Forelimb muscle (tissue), 1 donor: Measurements from ENCODE around the gene ZNF790. TPM values are rescaled to one million over a fixed set of nuclear protein-coding genes. Genes with fewer than 3 reads are reported as not detected.
A peak's percentile ranks its signal among the peaks of the same experiment; 100 is the strongest.
"Not testable (repeated sequence)": the region's sequence is repeated elsewhere in the genome, so short reads cannot be mapped to it uniquely, and the experiment has no call there.

Source experiments
- DNase-seq: peaks from one replicate; pipeline ENCODE4 v3.0.0-alpha.2; 2013; ENCODE audit warnings: low read depth
- polyA plus RNA-seq: library from polyadenylated mRNA; unstranded; fragments of 120-200 nt; gene quantifications from one replicate; pipeline ENCODE4 v1.2.1, GENCODE V29; 2013; ENCODE audit not compliant: insufficient read length

The ZNF790 gene
- polyA plus RNA-seq, result 7.4 TPM

DNA sequence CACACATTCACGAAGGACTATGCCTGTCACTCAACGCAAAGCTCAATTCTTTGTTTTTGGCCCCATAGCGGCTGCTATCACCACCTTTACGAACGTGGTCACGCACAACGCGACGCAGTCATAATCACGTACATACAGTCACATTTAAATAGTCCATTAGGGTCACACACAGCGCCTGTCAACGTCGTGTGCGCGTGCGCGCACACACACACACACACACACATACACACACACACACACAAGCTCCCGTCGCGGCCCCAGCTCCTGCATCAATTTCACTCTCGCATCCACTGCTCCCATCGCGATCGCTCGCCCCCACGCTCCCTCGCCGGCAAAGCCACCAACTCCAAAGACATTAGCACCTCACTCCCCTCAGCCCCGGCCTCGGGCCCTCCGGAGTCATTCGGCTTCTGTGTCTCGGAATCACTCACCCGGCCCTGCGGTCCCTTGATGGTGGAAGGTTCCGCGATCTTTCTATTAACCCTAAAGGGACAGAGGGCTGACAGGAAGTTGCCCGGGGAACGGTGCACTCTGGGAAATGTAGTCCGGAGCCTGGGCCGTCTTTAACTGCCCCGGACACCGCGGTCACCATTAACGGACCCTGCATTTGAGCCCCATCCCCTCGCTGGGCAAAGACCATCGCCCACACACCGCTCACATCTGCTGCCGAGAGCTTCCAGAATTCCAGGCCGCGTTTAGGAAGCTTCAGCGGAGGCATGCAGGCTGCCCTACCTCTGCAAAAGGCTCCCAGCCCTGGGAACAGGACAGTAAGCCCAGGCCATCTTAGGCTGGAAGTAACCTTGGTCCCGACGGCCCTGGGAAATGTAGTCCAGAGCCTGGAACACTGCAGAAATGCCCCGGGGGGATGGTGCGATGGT, at the start of gene ZNF790:
Gene ZNF790, minus strand, starts transcription at position 482 of the 878 bp plus-strand sequence. CDS start 12,768 bp downstream, outside the sequence.
- peak; percentile 83 for DNase-seq

DNA sequence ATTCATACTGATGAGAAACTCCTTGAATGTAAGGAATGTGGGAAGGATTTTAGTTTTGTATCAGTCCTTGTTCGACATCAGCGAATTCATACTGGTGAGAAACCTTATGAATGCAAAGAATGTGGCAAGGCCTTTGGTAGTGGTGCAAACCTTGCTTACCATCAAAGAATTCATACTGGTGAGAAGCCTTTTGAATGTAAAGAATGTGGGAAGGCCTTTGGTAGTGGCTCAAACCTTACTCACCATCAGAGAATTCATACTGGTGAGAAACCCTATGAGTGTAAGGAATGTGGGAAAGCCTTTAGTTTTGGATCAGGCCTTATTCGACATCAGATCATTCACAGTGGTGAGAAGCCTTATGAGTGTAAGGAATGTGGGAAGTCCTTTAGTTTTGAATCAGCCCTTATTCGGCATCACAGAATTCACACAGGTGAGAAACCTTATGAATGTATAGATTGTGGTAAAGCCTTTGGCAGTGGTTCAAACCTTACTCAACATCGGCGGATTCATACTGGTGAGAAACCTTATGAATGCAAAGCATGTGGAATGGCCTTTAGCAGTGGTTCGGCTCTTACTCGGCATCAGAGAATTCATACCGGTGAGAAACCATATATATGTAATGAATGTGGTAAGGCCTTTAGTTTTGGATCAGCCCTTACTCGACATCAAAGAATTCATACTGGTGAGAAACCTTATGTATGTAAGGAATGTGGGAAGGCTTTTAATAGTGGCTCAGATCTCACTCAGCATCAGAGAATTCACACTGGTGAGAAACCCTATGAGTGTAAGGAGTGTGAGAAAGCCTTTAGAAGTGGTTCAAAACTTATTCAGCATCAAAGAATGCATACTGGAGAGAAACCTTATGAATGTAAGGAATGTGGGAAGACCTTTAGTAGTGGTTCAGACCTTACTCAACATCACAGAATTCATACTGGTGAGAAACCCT, 39.1 kb upstream of the ZNF790 start:
- no peak for DNase-seq

DNA sequence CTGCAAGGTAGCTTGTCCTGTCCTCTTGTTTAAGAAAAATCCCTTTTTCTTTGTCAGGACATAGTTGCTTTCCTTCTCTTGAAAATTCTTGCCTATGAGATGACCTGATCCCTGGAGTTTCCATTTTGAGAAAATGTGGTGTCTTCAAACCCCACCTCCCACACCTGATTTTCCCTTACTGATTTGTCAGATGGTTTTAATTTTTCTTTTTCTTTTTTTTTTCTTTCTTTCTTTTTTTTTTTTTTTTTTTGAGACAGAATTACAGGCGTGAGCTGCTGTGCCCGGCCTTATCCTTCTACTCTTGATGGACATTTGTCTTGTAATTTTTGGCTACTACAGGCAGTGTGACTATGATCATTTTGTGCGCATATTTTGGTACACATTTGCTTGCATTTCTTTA, 13.7 kb upstream of the ZNF790 start:
- DNase-seq, result no peak

DNA sequence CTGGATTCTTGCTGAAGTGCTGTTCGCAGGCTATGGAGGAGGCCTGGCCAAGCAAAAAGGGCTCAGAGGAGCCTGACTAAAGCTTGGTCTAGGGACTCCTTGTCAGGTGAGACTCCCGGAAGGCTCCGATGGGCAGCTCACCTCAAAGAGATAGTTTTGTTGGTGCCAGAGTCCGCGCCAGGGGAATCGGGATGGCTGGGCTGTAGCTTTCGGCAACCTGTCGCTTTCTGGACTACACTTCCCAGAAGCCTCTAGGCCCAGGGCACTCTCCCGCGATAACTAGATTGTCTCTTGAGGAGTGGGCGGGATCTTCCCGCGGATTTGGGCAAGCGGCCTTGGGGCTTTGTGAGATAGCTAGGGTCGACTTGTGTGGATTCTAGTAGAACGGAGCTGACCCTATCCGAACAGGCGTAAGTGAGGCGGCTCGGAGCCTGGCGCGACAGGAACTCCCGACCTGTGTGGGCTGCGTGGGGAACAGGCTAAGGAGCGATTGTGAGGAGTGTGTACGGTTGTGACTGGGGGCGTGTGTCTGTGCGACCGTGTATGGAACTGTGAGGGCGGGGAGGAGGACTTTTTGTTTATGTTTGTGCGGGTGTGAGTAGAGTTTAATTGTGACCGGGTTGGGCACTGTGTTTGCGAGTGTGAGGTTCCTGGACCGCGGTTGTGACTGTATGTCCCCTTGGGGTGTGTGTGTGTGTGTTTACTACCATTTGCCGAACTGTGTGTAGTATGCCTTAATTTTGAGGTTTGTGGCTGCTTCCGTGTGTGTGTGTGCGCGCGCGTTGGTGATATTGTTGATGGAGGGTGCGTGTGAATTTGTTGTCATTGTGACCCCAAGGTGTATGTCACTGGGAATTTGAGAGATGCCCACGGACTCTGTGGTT, 12.6 kb upstream of the ZNF790 start, which contains the start of gene ZNF345:
Gene ZNF345, plus strand, starts transcription at position 318 of the 884 bp plus-strand sequence. CDS start 25,955 bp downstream, outside the sequence.
- peak; percentile 95 for DNase-seq

DNA sequence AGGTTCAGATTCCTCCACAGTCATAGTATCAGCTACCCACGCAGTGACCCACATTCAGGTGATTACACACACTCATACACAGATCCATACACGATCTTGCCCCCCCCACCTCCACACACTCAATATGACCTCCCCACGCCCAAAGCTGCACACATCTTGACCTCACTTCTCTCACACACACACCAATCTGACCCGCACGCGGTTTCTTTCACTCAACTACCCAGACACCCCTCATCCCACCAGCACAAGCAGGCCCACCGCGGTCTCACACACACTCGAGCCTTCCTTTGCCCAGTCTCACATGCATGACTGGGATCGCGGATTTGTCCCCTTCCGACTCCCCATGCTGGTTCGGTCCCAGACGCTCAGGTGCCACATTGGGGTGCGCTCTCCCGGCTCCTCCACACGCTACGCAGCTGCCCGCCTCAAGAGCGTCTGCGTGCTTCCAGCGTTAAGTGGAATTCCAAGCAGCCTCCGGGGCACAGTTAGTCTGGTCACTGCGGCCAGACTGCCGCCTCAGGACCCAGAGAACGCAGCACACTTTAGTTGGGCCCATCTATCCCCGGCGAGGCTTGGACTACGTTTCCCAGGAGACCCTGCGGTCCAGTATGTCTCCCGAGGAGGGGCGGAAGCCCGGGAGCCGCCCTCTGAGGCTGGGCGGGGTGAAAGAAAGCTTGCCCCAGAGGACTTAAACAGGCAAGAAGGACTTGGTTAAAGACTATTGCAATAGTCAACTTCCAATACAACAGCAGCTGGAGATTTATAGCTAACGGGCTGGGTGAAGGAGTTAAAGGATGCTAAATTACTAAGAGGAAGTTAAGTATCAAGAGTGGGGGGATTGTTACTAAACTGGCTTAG, 11.7 kb upstream of the ZNF790 start:
- DNase-seq, result peak; percentile 82

DNA sequence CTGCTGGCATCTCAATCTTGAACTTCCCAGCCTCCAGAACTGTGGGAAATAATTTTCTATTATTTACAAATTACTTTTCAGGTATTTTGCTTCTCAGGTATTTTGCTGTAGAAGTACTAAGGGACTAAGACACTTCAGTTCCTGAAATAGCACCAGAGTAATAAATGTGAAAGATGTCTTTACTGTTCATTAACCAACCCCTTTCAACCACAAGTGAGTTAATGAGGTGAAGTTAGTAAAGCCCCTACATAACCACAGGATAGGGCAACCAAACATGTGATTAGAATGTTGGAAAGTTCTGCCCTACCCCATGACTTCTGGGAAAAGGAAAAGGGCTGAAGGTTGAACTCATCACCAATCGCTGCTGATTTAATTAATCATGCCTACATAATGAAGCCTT, 9.8 kb upstream of the ZNF790 start:
- no peak for DNase-seq

DNA sequence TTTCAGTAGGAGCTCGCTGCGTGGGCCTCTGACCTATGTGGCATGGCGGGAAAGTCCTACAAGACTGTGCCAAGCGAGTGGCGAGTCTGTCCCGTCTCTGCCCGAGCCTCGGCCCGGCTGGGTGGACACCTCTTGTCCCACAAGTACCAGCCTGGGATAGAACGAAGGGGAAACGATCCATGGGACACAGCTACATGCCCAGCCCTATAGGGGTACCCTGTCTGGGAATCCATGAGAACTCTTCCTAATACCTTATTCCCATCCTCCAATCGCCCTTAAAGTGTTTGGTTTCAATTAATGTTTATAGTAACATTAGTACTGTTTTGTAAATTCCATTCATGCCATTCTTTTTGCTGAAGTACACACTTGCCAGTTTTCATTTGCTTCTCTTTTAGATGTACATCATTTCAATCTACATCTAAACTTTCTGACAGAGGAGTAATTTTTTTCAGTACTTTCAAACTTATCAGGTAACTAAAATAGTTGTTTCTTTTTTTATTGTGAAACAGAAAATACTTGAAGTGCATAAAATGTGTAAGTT, 667 bp upstream of the ZNF790 start:
- DNase-seq, result no peak

DNA sequence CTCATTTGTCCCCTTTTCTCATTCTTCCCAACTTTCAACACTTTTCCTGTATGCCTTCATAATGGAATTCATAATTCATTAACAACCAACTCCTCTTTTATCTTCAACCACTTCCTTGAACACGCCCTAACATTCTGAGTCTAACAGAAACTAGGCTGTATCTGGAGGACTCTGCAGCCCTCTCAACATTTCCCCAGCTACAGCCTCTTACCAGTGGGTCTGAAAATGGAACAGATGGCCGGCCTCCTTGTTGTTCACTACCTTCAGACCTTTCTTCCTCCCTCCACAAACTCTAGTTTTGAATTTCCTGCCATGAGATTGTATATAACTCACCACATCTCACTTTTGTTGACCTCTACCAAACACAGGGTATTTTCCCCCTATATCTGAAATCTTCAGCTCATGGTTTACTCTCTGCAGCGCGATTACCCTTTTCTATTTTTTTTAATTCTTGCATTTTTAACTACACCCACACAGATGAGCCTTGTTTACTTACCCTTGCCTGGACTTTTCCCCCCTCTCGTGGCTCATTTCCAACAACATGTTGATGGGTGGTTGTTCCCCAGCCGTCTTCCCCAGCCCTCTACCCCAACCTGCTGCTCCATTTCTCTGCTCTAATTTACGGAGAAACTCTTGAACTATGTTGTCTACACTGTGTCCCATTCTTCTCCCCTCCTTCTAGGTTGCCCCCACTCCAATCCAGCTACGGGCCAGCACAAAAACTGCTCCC, 846 bp downstream of the ZNF790 start:
- no peak for DNase-seq

DNA sequence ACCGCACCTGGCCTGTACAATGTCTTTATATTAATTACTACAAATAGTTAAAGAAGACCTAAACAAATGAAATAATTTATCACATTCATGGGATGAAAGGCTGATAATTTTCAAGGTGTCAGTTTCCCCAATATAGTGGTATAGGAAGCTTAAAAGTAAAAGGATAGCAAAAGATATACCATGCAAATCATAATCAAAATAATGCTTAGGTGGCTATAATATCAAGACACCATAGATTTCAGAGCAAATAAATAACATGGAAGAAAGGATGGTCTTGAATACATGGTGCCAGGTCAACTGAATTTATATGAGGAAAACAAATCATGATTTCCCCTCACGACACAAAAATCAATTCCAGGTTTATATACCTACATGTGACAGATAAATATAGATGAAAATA, 4.8 kb downstream of the ZNF790 start:
- DNase-seq, result no peak

DNA sequence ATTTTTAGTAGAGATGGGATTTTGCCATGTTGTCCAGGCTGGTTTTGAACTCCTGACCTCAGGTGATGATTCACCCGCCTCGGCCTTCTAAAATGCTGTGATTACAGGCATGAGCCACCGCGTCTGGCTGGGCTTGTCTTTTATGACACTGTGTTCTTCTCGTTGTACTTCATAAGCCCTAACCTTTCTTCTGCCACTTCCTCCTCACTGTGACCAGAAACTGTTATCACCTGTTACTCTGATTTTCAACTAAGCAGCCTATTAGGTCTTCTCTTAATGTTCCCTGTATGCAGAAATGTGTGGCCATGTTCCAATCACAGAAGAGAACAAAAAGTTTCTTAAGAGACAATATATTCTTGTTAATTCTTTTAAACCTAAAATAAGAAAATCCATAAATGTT, 16.4 kb downstream of the ZNF790 start:
- no peak for DNase-seq

DNA sequence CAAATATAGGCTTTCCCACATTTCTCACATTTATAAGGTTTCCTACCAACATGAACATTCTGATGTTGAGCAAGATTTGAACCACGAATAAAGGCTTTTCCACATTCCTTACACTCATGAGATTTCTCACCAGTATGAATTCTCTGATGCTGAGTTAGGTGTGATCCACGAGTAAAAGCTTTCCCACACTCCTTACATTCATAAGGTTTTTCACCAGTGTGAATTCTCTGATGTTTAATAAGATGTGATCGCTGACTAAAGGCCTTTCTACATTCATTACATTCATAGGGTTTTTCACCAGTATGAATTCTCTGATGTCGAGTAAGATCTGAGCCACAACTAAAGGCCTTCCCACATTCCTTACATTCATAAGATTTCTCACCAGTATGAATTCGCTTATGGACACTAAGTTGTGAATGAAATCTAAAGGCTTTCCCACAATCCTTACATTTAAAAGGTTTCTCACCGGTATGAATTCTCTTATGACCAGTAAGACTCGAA, 19.0 kb downstream of the ZNF790 start:
- DNase-seq, result no peak

DNA sequence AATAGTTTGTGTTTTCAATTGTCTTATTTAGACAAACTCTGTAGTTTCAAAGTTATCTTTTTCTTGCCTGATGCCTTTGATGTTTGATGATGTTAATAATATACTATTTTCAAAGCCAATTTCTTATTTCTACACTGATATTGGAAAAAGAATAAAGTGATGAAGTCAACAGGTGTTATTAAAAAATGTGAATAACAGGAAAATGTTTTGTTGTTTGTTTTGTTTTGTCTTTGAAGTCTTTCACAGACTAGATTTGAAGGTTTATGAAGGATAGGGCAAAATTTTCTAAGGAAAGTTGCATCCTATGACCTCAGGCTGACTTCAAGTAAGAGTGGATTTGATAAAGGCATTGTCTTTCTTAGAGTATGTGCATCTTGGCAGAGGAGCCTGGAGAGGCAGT, 31.2 kb downstream of the ZNF790 start:
- no peak for DNase-seq

DNA sequence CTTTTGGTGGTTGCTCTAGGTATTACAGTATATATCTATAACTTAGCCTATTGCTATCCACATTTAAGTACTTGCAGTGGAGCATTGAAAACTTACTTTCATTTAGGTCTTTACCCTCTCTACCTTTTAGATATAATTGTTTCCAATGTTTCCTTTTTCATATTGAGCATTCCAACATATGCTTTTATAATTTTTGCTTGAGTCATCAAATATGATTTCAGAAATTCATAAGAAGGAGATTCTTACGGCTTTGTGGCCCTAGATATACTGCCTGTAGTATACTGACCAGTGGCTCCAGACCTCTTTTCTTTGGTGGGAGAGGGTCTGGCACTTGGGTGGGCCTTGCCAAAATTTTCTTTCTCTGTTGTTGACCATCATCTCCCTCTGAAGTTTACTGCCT, 32.8 kb downstream of the ZNF790 start:
- DNase-seq, result no peak

DNA sequence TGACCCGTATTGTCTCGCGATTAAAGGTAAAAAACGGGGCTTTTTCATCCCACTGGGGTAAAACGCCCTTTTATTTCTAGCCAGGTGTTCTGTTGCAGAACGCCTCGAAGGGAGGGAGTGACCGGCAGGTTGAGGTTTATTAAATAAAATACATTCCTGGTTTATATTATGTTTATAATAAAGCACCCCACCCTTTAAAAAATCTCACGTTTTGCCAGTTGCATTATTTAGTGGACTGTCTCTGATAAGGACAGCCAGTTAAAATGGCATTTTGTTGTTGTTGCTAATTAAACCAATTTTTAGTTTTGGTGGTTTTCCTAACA, 40.4 kb downstream of the ZNF790 start:
- peak; percentile 29 for DNase-seq

DNA sequence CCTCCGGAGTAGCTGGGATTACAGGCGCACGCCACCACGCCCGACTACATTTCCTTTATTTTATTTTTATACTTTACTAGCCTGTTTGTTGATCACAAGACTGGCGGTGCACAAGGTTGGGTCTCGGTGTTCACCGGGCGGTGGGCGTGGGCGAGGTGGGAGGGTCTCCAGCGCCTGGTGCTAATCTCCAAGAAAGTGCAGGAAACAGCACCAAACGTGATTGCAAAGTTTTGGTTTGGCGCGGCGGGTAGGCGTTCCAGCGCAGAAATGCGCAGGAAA, 41.5 kb downstream of the ZNF790 start:
- DNase-seq, result no peak

DNA sequence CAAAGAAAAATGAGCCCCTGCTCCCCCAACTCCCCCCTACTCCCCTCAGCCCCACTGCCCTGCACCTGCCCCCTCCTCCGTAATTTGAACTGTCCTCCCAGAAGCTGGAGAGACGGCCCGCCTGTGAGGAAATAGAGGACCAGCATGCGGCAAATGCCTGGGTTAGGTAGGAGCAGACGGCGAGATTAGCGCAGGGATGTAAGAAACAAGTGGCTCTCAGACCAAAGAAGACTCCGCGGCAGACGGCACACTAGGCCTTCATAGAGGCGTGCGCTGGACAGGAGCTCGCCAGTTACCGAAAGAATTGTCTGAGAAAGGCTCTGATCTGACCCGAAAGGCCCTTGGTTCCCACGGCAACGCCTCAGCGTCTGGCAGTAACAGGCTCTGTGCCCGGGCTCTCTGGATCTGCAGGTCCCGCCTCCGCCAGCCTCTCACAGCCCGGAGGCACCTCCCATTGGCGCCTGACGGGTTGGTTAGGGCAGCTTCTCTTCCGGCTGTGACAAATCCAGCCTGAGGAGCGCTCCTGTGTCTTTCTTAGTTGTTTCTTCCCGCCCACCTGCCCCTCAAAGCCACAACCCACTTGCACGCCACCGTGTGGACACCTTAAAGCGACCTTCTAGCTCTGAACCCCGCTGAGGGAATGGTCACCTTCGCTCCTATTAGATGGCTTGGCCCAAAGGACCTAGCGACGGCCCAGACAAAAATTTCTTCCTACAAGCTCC, 46.6 kb downstream of the ZNF790 start:
- DNase-seq, result not testable (repeated sequence)

DNA sequence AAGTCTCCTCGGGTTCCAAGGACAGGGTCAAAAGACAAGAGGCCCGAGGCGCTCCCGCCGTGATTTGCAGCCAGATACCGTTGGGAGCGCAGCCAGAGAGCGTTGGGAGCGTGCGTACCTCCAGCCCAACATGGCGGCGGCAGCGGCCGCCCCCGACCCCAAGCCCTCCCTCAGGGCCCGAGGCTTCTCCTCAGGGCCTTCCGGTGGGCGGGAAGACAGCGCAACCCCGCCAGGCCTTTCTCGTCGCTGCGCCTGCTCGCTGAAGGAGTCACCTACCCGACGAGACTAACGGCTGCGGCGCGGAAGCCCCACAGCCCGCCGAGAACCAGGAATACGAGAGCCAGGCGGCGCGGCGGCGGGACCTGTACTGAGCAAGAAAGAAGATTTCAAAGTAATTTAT, 62.4 kb downstream of the ZNF790 start:
- no peak for DNase-seq

DNA sequence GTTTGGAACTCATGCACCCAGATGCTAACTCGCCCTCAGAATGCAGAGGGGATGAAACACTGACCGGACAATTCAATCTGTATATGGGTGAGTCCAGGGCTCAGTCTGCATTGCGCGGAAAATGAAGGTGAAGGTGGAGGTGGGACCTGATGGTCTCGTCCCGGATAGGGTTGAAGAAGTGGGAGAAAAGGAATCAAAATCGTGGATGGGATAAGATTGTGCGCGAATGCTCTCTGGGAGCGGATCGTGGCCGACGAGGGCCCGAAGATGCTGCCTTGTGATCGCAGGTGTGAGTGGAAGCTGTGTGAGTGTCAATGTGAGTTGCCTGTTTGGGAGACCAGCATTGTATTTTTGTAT, 65.0 kb downstream of the ZNF790 start:
- no peak for DNase-seq
